Transverse colon (tissue), 4 donors: ENCODE results near the gene ZKSCAN8. TPM values are rescaled to one million over a fixed set of nuclear protein-coding genes. Genes with fewer than 3 reads are reported as not detected.
"Not testable (repeated sequence)": the region's sequence is repeated elsewhere in the genome, so short reads cannot be mapped to it uniquely, and the experiment has no call there.

Experiments
- DNase-seq: peaks from one replicate; pipeline ENCODE4 v3.0.0-alpha.2; 2019
- H3K27ac ChIP-seq, 4 donors: fragments of 200-600 bp; sonication (generic); 2 replicates each; pipeline ENCODE4 v1.5.1; 2016 to 2018; ENCODE audit warnings: inconsistent platforms in 4 of 4
- H3K27me3 ChIP-seq: fragments of 200-600 bp; sonication (generic); 2 replicates; pipeline ENCODE4 v1.5.1; 2017; ENCODE audit warnings: inconsistent platforms
- H3K36me3 ChIP-seq, 4 donors: fragments of 200-600 bp; sonication (generic); 2 replicates each; pipeline ENCODE4 v1.5.1; 2017 to 2019; ENCODE audit warnings: inconsistent platforms in 4 of 4
- H3K4me1 ChIP-seq, 4 donors: fragments of 200-600 bp; sonication (generic); 2 replicates each; pipeline ENCODE4 v1.5.1; 2017 to 2020; ENCODE audit warnings: inconsistent platforms in 4 of 4
- H3K4me3 ChIP-seq, 4 donors: fragments of 200-600 bp; sonication (generic); 1 replicate in 1 of 4; 2 replicates in 3 of 4; pipeline versions ENCODE4 v1.5.1 to v1.6.1; 2017 to 2019; ENCODE audit warnings: inconsistent platforms in 4 of 4
- H3K9me3 ChIP-seq, 2 donors: fragments of 200-600 bp; sonication (generic); 2 replicates each; pipeline ENCODE4 v1.5.1; 2017 to 2019; ENCODE audit warnings: inconsistent platforms in 2 of 2
- EP300 ChIP-seq: sonication (generic); formaldehyde crosslinking; IDR thresholded peaks from one replicate; pipeline ENCODE4 v1.6.1; 2017; ENCODE audit warnings: antibody characterized with exemption, low read depth
- POLR2A ChIP-seq: fragments of 450-650 bp; IDR thresholded peaks from one replicate; pipeline ENCODE4 v1.6.1; 2016; ENCODE audit warnings: antibody characterized with exemption, mild to moderate bottlenecking, moderate library complexity
- POLR2AphosphoS5 ChIP-seq, 3 donors: sonication (generic); formaldehyde crosslinking; IDR thresholded peaks; one replicate each; pipeline ENCODE4 v1.6.1; 2016; ENCODE audit warnings: antibody characterized with exemption in 3 of 3
- WGBS, 2 donors: methylation state at CpG; one replicate each; pipeline ENCODE4 v1.1.5; 2018; ENCODE audit warnings: low coverage in 1 of 2; 5-methylcytosine and 5-hydroxymethylcytosine counted together
- in situ Hi-C, 4 donors: fragments of 200-750 bp; cut with MboI; loops; one replicate each; pipeline versions ENCODE4 v1.15.0 to v1.15.1; 2017; ENCODE audit warnings: low sequenced_read_pairs in 3 of 4, low pct_ligation_motif_present in 1 of 4, low pct_unique_long_range_greater_than_20kb in 1 of 4
- intact Hi-C: fragments of 100-400 bp; cut with DNase I; formaldehyde crosslinking; loops from one replicate; pipeline ENCODE4 v1.15.1; 2023; ENCODE audit warnings: low total_unique reads
- total RNA-seq, 4 donors: library from RNA; depleted of rRNA; stranded (reverse); fragments of >200 nt; gene quantifications; one replicate each; pipeline ENCODE4 v1.1.0, GENCODE V29; 2016
- TF ChIP-seq, protein P1 (sequence below), 5 experiments: fragments of 200-600 bp in 3 of 5; fragments of 450-650 bp in 2 of 5; sonication (generic) in 3 of 5; IDR thresholded peaks; 1 replicate in 2 of 5; 2 replicates in 3 of 5; pipeline ENCODE4 v1.5.1; 2016 to 2017; ENCODE audit warnings: antibody characterized with exemption in 5 of 5, inconsistent platforms in 3 of 5, mild to moderate bottlenecking in 2 of 5, moderate library complexity in 1 of 5

Gene ZKSCAN8
- total RNA-seq, 4 donors from 2014 or later: 12.3 to 37.0 (median 15.5) TPM

- Histone ChIP-seq H3K4me1 (no peaks in the 10 kb centered on the region), H3K9me3 (no peaks in the 10 kb centered on the region), H3K27ac (no peak overlapping the region), H3K27me3 (no peaks in the 10 kb centered on the region), H3K36me3 (peaks cover 0 to 16% (median 3%) of the 10 kb centered on the region in 4 donors), H3K4me3 (no peak overlapping the region)
- in situ Hi-C loops (no loop called here), intact Hi-C loops (no loop called here)
- no peak for DNase-seq
- TF ChIP-seq, protein P1, sequence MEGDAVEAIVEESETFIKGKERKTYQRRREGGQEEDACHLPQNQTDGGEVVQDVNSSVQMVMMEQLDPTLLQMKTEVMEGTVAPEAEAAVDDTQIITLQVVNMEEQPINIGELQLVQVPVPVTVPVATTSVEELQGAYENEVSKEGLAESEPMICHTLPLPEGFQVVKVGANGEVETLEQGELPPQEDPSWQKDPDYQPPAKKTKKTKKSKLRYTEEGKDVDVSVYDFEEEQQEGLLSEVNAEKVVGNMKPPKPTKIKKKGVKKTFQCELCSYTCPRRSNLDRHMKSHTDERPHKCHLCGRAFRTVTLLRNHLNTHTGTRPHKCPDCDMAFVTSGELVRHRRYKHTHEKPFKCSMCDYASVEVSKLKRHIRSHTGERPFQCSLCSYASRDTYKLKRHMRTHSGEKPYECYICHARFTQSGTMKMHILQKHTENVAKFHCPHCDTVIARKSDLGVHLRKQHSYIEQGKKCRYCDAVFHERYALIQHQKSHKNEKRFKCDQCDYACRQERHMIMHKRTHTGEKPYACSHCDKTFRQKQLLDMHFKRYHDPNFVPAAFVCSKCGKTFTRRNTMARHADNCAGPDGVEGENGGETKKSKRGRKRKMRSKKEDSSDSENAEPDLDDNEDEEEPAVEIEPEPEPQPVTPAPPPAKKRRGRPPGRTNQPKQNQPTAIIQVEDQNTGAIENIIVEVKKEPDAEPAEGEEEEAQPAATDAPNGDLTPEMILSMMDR (IDR thresholded peaks at IDR 0.05): no peak
- TF ChIP-seq POLR2A: no peak
- no peak for TF ChIP-seq POLR2AphosphoS5 (IDR thresholded peaks at IDR 0.05)
- TF ChIP-seq EP300: no peak
- 88 to 90% methylated on average over 1 of the region's 1 CpG for WGBS, 2 donors
Measured at GRCh38 chr6:28118217-28118616, 23.5 kb upstream of the ZKSCAN8 start.

DNA sequence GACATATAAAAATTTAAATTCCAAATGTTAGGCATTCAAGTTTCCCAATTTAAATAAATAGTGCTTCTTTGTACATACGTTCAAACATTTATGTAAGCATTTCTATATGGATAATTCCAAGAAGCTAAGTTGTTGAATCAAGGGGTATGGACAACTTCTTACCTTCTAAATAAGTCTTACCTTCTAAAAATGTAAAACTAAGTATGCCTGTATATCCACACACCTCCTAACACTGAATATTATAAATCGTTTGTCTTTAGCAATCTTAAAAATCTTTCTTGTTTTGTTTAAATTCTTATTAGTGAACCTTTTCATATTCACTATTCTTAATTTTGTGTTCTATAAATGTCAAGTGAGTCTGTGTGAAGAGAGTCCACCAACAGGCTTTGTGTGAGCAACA is 19.8 kb upstream of the ZKSCAN8 start:
- H3K36me3 ChIP-seq: peaks cover 0 to 9% (median 3%) of the 10 kb centered on the region in 4 donors
- no peak for TF ChIP-seq POLR2A
- TF ChIP-seq EP300: no peak
- TF ChIP-seq, protein P1 (IDR thresholded peaks at IDR 0.05): no peak
- TF ChIP-seq POLR2AphosphoS5 (IDR thresholded peaks at IDR 0.05): no peak
- in situ Hi-C loops (no loop called here), intact Hi-C loops (no loop called here)
- no peak overlapping the region for H3K27ac ChIP-seq
- H3K9me3 ChIP-seq: no peaks in the 10 kb centered on the region
- H3K27me3 ChIP-seq: no peaks in the 10 kb centered on the region
- no peak overlapping the region for H3K4me3 ChIP-seq
- peaks cover 0 to 23% (median 15%) of the 10 kb centered on the region in 4 donors for H3K4me1 ChIP-seq
- 77 to 91% methylated on average over 2 of the region's 2 CpGs for WGBS, 2 donors
- no peak for DNase-seq

GRCh38 chr6:28122283-28122682 is 19.4 kb upstream of the ZKSCAN8 start:
- peaks cover 0 to 11% (median 4%) of the 10 kb centered on the region in 4 donors for H3K36me3 ChIP-seq
- H3K4me3 ChIP-seq, H3K27me3 ChIP-seq, H3K9me3 ChIP-seq, H3K27ac ChIP-seq, DNase-seq, intact Hi-C loops, in situ Hi-C loops: not testable (repeated sequence)
- H3K4me1 ChIP-seq: peaks cover 0 to 24% (median 15%) of the 10 kb centered on the region in 4 donors
- WGBS, 2 donors: 88 to 100% methylated on average over 4 to 5 of the region's 5 CpGs

DNA sequence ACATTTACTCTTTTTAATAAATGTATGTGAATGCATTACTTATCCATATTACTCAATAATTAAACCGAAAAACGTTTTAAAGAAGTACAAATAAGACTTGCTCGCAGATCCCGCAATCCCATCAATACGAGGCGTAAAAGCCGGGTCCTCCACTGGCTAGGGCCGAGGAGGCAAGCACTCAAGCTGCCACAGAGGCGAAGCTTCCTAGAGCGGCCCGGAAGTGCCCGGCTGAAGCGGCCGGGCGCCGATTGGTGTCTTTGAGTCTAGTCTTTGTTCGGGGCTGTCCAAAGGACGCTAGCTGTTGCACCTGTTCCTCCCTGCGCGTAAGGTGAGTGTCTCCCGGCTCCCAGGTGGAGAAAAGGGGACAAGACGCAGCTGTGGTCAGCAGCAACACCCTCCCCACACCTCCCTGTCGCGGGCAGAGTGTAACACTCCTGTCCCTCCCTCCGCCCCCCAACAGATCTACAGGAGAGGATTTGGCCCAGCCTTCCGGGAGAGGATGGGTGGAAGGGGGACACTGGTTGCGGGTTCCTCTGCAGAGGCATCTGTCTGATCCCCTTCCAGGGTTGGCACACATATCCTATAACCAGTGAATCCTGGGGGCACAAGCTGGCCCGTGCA is 17.2 kb upstream of the ZKSCAN8 start, which contains the start of gene ZSCAN16:
Gene ZSCAN16, plus strand, starts transcription at position 260 of the 621 bp plus-strand sequence. CDS start 835 bp downstream, outside the sequence.
- Histone ChIP-seq H3K27ac (peak within 1 kb of the TSS; percentile 76 to 80 (median 77)), H3K4me3 (peak within 1 kb of the TSS; percentile 33 to 63 (median 54)), H3K36me3 (peaks cover 0 to 19% (median 4%) of the 10 kb centered on the region in 4 donors), H3K27me3 (no peaks in the 10 kb centered on the region), H3K9me3 (no peaks in the 10 kb centered on the region), H3K4me1 (peaks cover 0 to 24% (median 15%) of the 10 kb centered on the region in 4 donors)
- DNase-seq: peak; percentile 90
- TF ChIP-seq POLR2A (peak; percentile 53), POLR2AphosphoS5 (IDR thresholded peaks at IDR 0.05) (peak; percentile 30 to 74 (median 67)), EP300 (no peak)
- TF ChIP-seq, protein P1 (IDR thresholded peaks at IDR 0.05): no peak
- in situ Hi-C loops: no loop called here
- 0% methylated on average over 24 of the region's 28 CpGs; no CpG with 5 or more reads in 1 of the 2 donors for WGBS, 2 donors
- intact Hi-C loops: no loop called here
